Hepatocyte (in vitro differentiated cells): ENCODE results near the gene CD36. TPM values are rescaled to one million over a fixed set of nuclear protein-coding genes. Genes with fewer than 3 reads are reported as not detected.

Experiments used
- DNase-seq: peaks from one replicate; pipeline ENCODE4 v3.0.0-alpha.2; 2016; ENCODE audit warnings: low spot score
- H2AFZ ChIP-seq: fragments of 200-600 bp; sonication (generic); 2 replicates; pipeline ENCODE4 v1.6.0; 2016; ENCODE audit warnings: antibody characterized with exemption, mild to moderate bottlenecking
- H3K27ac ChIP-seq: fragments of 200-600 bp; sonication (generic); 2 replicates; pipeline ENCODE4 v1.5.1; 2016; ENCODE audit warnings: mild to moderate bottlenecking
- H3K27me3 ChIP-seq: fragments of 200-600 bp; sonication (generic); 2 replicates; pipeline ENCODE4 v1.6.1; 2016
- H3K36me3 ChIP-seq: fragments of 200-600 bp; sonication (generic); replicated peaks from 2 replicates; pipeline ENCODE4 v1.5.1; 2016; ENCODE audit warnings: low read depth; ENCODE audit not compliant: insufficient read depth
- H3K4me1 ChIP-seq: fragments of 200-600 bp; sonication (generic); 2 replicates; pipeline ENCODE4 v1.5.1; 2016; ENCODE audit warnings: mild to moderate bottlenecking, moderate library complexity; ENCODE audit not compliant: insufficient read depth
- H3K4me2 ChIP-seq: fragments of 200-600 bp; sonication (generic); 2 replicates; pipeline ENCODE4 v1.6.0; 2016
- H3K4me3 ChIP-seq: fragments of 200-600 bp; sonication (generic); 2 replicates; pipeline ENCODE4 v1.5.1; 2016; ENCODE audit warnings: mild to moderate bottlenecking
- H3K79me2 ChIP-seq: fragments of 200-600 bp; sonication (generic); 2 replicates; pipeline ENCODE4 v1.6.0; 2017; ENCODE audit warnings: mild to moderate bottlenecking
- H3K9me2 ChIP-seq: fragments of 200-600 bp; sonication (generic); replicated peaks from 2 replicates; pipeline ENCODE4 v1.6.0; 2017; ENCODE audit warnings: mild to moderate bottlenecking; ENCODE audit not compliant: insufficient read depth
- H3K9me3 ChIP-seq: fragments of 200-600 bp; sonication (generic); 2 replicates; pipeline ENCODE4 v1.5.1; 2016; ENCODE audit warnings: low read depth, mild to moderate bottlenecking
- H4K20me1 ChIP-seq: fragments of 200-600 bp; sonication (generic); 2 replicates; pipeline ENCODE4 v1.6.0; 2016; ENCODE audit warnings: mild to moderate bottlenecking; ENCODE audit not compliant: insufficient read depth, poor library complexity, severe bottlenecking
- CTCF ChIP-seq: fragments of 200-600 bp; sonication (generic); IDR thresholded peaks from 2 replicates; pipeline ENCODE4 v1.5.1; 2016; ENCODE audit warnings: antibody characterized with exemption, mild to moderate bottlenecking; ENCODE audit not compliant: poor library complexity
- EZH2 ChIP-seq: fragments of 200-600 bp; sonication (generic); IDR thresholded peaks from 2 replicates; pipeline ENCODE4 v1.6.1; 2016; ENCODE audit warnings: antibody characterized with exemption, mild to moderate bottlenecking, borderline replicate concordance
- EZH2phosphoT487 ChIP-seq: fragments of 200-600 bp; sonication (generic); IDR thresholded peaks from one replicate; pipeline ENCODE4 v1.6.1; 2018; ENCODE audit warnings: antibody characterized with exemption, mild to moderate bottlenecking, low read depth, moderate library complexity; ENCODE audit not compliant: unreplicated experiment, severe bottlenecking
- WGBS: methylation state at CpG from one replicate; pipeline ENCODE4 v1.1.6; 2016; ENCODE audit warnings: low lambda C conversion rate; ENCODE audit errors: missing lambda C conversion rate; 5-methylcytosine and 5-hydroxymethylcytosine counted together
- polyA plus RNA-seq: library from polyadenylated mRNA; unstranded; fragments of >200 nt; fragmentation: Nextera tagmentation; extraction: Ambion mirVana; gene quantifications from 2 replicates; pipeline ENCODE4 v1.2.1, GENCODE V29; 2016
- total RNA-seq: library from RNA; depleted of rRNA; stranded (reverse); fragments of >200 nt; gene quantifications from 2 replicates; pipeline ENCODE4 v1.2.3, GENCODE V29; 2014

Gene CD36
- total and polyA plus RNA-seq, 2 experiments from 2014 or later = 5.4 to 22.6 TPM

- Histone ChIP-seq H3K9me2 (no peaks in the 10 kb centered on the region), H3K4me1 (peaks cover 5% of the 10 kb centered on the region), H2AFZ (no peak overlapping the region), H3K36me3 (no peaks in the 10 kb centered on the region), H3K4me3 (no peak overlapping the region), H3K4me2 (no peak overlapping the region), H3K27ac (no peak overlapping the region), H4K20me1 (no peaks in the 10 kb centered on the region), H3K27me3 (no peaks in the 10 kb centered on the region), H3K79me2 (no peaks in the 10 kb centered on the region), H3K9me3 (no peaks in the 10 kb centered on the region)
- WGBS = 48% methylated on average over 2 of the region's 2 CpGs
- DNase-seq = no peak
- TF ChIP-seq EZH2 (no peak), CTCF (no peak), EZH2phosphoT487 (no peak)
Observed at GRCh38 chr7:80634505-80634904, 3.9 kb upstream of the CD36 start.

GRCh38 chr7:80635533-80635932 lies 2.9 kb upstream of the CD36 start:
- Histone ChIP-seq H3K9me2 (no peaks in the 10 kb centered on the region), H3K27ac (no peak overlapping the region), H3K79me2 (no peaks in the 10 kb centered on the region), H2AFZ (no peak overlapping the region), H3K4me2 (no peak overlapping the region), H3K4me1 (peaks cover 5% of the 10 kb centered on the region), H3K4me3 (no peak overlapping the region), H3K9me3 (no peaks in the 10 kb centered on the region), H4K20me1 (no peaks in the 10 kb centered on the region), H3K27me3 (no peaks in the 10 kb centered on the region), H3K36me3 (no peaks in the 10 kb centered on the region)
- WGBS = 86% methylated on average over 1 of the region's 1 CpG
- DNase-seq = no peak
- TF ChIP-seq CTCF = no peak
- TF ChIP-seq EZH2phosphoT487 = no peak
- TF ChIP-seq EZH2 = no peak

- no peaks in the 10 kb centered on the region for H3K9me3 ChIP-seq
- TF ChIP-seq EZH2phosphoT487 (no peak), EZH2 (no peak), CTCF (no peak)
- H2AFZ ChIP-seq = no peak overlapping the region
- H3K36me3 ChIP-seq = no peaks in the 10 kb centered on the region
- H3K27ac ChIP-seq = no peak overlapping the region
- no peaks in the 10 kb centered on the region for H3K9me2 ChIP-seq
- H3K79me2 ChIP-seq = no peaks in the 10 kb centered on the region
- no peak overlapping the region for H3K4me2 ChIP-seq
- H3K27me3 ChIP-seq = no peaks in the 10 kb centered on the region
- no peak overlapping the region for H3K4me3 ChIP-seq
- peaks cover 2% of the 10 kb centered on the region for H3K4me1 ChIP-seq
- H4K20me1 ChIP-seq = no peaks in the 10 kb centered on the region
- 82% methylated on average over 2 of the region's 2 CpGs for WGBS
- DNase-seq = no peak
Observed at GRCh38 chr7:80635998-80636397, 2.4 kb upstream of the CD36 start.

GRCh38 chr7:80636709-80637108 lies 1.7 kb upstream of the CD36 start:
- Histone ChIP-seq H3K79me2 (no peaks in the 10 kb centered on the region), H4K20me1 (no peaks in the 10 kb centered on the region), H3K9me2 (no peaks in the 10 kb centered on the region), H2AFZ (no peak overlapping the region), H3K9me3 (no peaks in the 10 kb centered on the region), H3K4me2 (no peak overlapping the region), H3K27me3 (no peaks in the 10 kb centered on the region), H3K4me3 (no peak overlapping the region), H3K36me3 (no peaks in the 10 kb centered on the region), H3K4me1 (no peaks in the 10 kb centered on the region), H3K27ac (no peak overlapping the region)
- DNase-seq = no peak
- no peak for TF ChIP-seq EZH2
- no peak for TF ChIP-seq CTCF
- no peak for TF ChIP-seq EZH2phosphoT487
- WGBS = 97% methylated on average over 1 of the region's 1 CpG
